Fibroblast of lung (primary cell): Measurements from ENCODE around the gene MYO5B. TPM values are rescaled to one million over a fixed set of nuclear protein-coding genes. Genes with fewer than 3 reads are reported as not detected.

Source experiments
- DNase-seq, 2 donors: peaks; one replicate each; pipeline versions ENCODE4 v3.0.0 to v3.0.0-alpha.2; 2010; ENCODE audit warnings: low read depth in 2 of 2
- H2AFZ ChIP-seq: 2 replicates; pipeline ENCODE4 v1.5.1; 2012; ENCODE audit warnings: low read length, control low read depth, inconsistent platforms
- H3K27ac ChIP-seq: 2 replicates; pipeline ENCODE4 v1.5.1; 2011; ENCODE audit warnings: low read length, control low read depth; ENCODE audit not compliant: insufficient read depth
- H3K27me3 ChIP-seq: 2 replicates; pipeline ENCODE4 v1.5.1; 2011; ENCODE audit warnings: mild to moderate bottlenecking, low read length; ENCODE audit not compliant: control insufficient read depth, insufficient read depth
- H3K36me3 ChIP-seq: 2 replicates; pipeline ENCODE4 v1.5.1; 2011; ENCODE audit warnings: low read length; ENCODE audit not compliant: control insufficient read depth, insufficient read depth
- H3K4me1 ChIP-seq: 2 replicates; pipeline ENCODE4 v1.5.1; 2011; ENCODE audit warnings: low read length; ENCODE audit not compliant: control insufficient read depth, insufficient read depth; ENCODE audit errors: extremely low read depth
- H3K4me2 ChIP-seq: 2 replicates; pipeline ENCODE4 v1.5.1; 2011; ENCODE audit warnings: low read length, control low read depth; ENCODE audit not compliant: insufficient read depth; ENCODE audit errors: extremely low read depth
- H3K4me3 ChIP-seq, 4 experiments: fragments of 200-600 bp in 1 of 4; sonication (generic) in 1 of 4; replicated peaks in 1 of 4; 2 replicates each; pipeline ENCODE4 v1.5.1; 2011 to 2016; ENCODE audit warnings: low read length in 4 of 4, low read depth in 3 of 4, mild to moderate bottlenecking in 3 of 4, control low read depth in 2 of 4, inconsistent platforms in 1 of 4, mixed read lengths in 1 of 4; ENCODE audit not compliant: insufficient read depth in 1 of 4; ENCODE audit errors: control extremely low read depth in 1 of 4
- H3K79me2 ChIP-seq: 2 replicates; pipeline ENCODE4 v1.5.1; 2012; ENCODE audit warnings: mild to moderate bottlenecking, low read length, inconsistent platforms; ENCODE audit not compliant: control insufficient read depth, insufficient read depth
- H3K9ac ChIP-seq: 2 replicates; pipeline ENCODE4 v1.5.1; 2011; ENCODE audit warnings: mild to moderate bottlenecking, low read length, control low read depth; ENCODE audit not compliant: insufficient read depth
- H3K9me3 ChIP-seq: 2 replicates; pipeline ENCODE4 v1.5.1; 2012; ENCODE audit warnings: low read depth, low read length; ENCODE audit not compliant: control insufficient read depth, insufficient read depth
- H4K20me1 ChIP-seq: 2 replicates; pipeline ENCODE4 v1.5.1; 2011; ENCODE audit warnings: low read length; ENCODE audit not compliant: control insufficient read depth, insufficient read depth; ENCODE audit errors: extremely low read depth
- EZH2 ChIP-seq: IDR thresholded peaks from 2 replicates; pipeline ENCODE4 v1.5.1; 2012; ENCODE audit warnings: low read length, control low read depth, mild to moderate bottlenecking; ENCODE audit errors: missing control alignments
- polyA plus RNA-seq, 2 donors: library from polyadenylated mRNA; depleted of rRNA in 1 of 2; stranded (reverse) in 1 of 2; unstranded in 1 of 2; fragments of >200 nt; gene quantifications; 2 replicates each; pipeline ENCODE4 v1.2.1, GENCODE V29; 2011 to 2012; ENCODE audit warnings: missing spikeins in 1 of 2
- total RNA-seq: library from RNA; depleted of rRNA; stranded (reverse); fragments of >200 nt; gene quantifications from 2 replicates; pipeline ENCODE4 v1.2.1, GENCODE V29; 2014
- TF ChIP-seq, protein P1 (sequence below), 2 donors: IDR thresholded peaks in 1 of 2; conservative IDR thresholded peaks in 1 of 2; 1 replicate in 1 of 2; 2 replicates in 1 of 2; pipeline ENCODE4 v1.5.1; 2011 to 2012; ENCODE audit warnings: low read length in 2 of 2, control low read depth in 1 of 2, inconsistent platforms in 1 of 2, low read depth in 1 of 2, mild to moderate bottlenecking in 1 of 2

Gene MYO5B
- total and polyA plus RNA-seq, 2 donors (not counting 1 experiment from before 2014, with no cell fraction given) = under 0.01 to 0.06 TPM

GRCh38 chr18:50218432-50219197, 23.7 kb upstream of the MYO5B start:
- peak in 1 of 2 donors; percentile 13 for DNase-seq
- no peak overlapping the region for H3K4me3 ChIP-seq
- no peaks in the 10 kb centered on the region for H3K9me3 ChIP-seq
- no peaks in the 10 kb centered on the region for H3K4me1 ChIP-seq
- no peaks in the 10 kb centered on the region for H3K79me2 ChIP-seq
- H3K27me3 ChIP-seq = no peaks in the 10 kb centered on the region
- TF ChIP-seq EZH2 = no peak
- TF ChIP-seq, protein P1, sequence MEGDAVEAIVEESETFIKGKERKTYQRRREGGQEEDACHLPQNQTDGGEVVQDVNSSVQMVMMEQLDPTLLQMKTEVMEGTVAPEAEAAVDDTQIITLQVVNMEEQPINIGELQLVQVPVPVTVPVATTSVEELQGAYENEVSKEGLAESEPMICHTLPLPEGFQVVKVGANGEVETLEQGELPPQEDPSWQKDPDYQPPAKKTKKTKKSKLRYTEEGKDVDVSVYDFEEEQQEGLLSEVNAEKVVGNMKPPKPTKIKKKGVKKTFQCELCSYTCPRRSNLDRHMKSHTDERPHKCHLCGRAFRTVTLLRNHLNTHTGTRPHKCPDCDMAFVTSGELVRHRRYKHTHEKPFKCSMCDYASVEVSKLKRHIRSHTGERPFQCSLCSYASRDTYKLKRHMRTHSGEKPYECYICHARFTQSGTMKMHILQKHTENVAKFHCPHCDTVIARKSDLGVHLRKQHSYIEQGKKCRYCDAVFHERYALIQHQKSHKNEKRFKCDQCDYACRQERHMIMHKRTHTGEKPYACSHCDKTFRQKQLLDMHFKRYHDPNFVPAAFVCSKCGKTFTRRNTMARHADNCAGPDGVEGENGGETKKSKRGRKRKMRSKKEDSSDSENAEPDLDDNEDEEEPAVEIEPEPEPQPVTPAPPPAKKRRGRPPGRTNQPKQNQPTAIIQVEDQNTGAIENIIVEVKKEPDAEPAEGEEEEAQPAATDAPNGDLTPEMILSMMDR (conservative IDR thresholded peaks at IDR 0.05 in 1 of 2, IDR thresholded peaks at IDR 0.05 in 1 of 2; ENCODE audit: low read depth in 1 of 2, low read length in 2 of 2) = peak in 1 of 2 donors; percentile 6
- no peak overlapping the region for H3K4me2 ChIP-seq
- no peak overlapping the region for H3K9ac ChIP-seq
- no peaks in the 10 kb centered on the region for H3K36me3 ChIP-seq
- no peaks in the 10 kb centered on the region for H4K20me1 ChIP-seq
- no peak overlapping the region for H3K27ac ChIP-seq
- no peak overlapping the region for H2AFZ ChIP-seq

DNA sequence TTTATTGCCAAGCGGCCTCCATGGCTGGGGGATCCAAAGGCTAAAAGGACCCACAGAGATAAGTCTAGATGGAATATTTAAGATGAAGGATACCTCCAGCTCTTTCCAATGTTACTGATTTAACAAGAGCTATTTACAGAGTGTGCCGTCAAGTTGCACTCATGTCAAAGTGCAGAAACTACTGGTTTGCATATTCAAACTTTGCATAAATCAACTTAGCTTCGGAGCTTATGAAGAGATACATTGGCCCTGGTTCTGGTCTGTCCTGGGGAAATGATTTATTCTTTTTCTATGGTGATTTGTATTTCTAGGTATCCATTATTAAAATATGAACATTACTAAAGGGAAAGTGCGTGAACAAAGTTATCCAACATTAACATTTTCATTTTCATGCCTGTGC, 14.4 kb upstream of the MYO5B start:
- Histone ChIP-seq H3K4me1 (no peaks in the 10 kb centered on the region), H3K9me3 (no peaks in the 10 kb centered on the region), H3K27ac (no peak overlapping the region), H3K36me3 (no peaks in the 10 kb centered on the region), H4K20me1 (no peaks in the 10 kb centered on the region), H3K27me3 (no peaks in the 10 kb centered on the region), H3K9ac (no peak overlapping the region), H3K79me2 (no peaks in the 10 kb centered on the region), H3K4me2 (no peak overlapping the region), H2AFZ (no peak overlapping the region), H3K4me3 (no peak overlapping the region)
- no peak for TF ChIP-seq EZH2
- TF ChIP-seq, protein P1 (conservative IDR thresholded peaks at IDR 0.05 in 1 of 2, IDR thresholded peaks at IDR 0.05 in 1 of 2; ENCODE audit: low read depth in 1 of 2, low read length in 2 of 2) = no peak
- no peak for DNase-seq

DNA sequence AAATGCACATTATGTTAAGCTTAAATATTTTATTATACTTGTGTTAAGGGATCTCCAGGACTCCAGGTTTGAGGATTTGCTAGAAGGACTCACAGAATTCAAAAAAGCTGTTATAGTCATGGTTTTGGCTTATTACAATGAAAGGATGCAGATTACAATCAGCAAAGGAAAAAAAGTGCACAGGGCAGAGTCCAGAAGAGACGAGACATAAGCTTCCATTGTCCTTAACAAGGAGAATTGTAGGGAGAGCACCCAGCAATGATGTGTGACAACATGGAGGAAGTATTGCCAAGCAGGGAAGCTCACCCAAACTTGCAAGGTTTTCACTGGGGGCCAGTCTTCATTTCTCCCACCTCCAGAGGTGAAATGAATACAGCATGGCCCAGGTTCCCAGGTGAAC, 12.8 kb upstream of the MYO5B start:
- no peaks in the 10 kb centered on the region for H3K4me1 ChIP-seq
- no peaks in the 10 kb centered on the region for H3K27me3 ChIP-seq
- no peak overlapping the region for H3K4me3 ChIP-seq
- no peaks in the 10 kb centered on the region for H3K36me3 ChIP-seq
- no peaks in the 10 kb centered on the region for H3K79me2 ChIP-seq
- no peaks in the 10 kb centered on the region for H3K9me3 ChIP-seq
- TF ChIP-seq EZH2 = no peak
- TF ChIP-seq, protein P1 (conservative IDR thresholded peaks at IDR 0.05 in 1 of 2, IDR thresholded peaks at IDR 0.05 in 1 of 2; ENCODE audit: low read depth in 1 of 2, low read length in 2 of 2) = no peak
- no peaks in the 10 kb centered on the region for H4K20me1 ChIP-seq
- DNase-seq = no peak
- H3K27ac ChIP-seq = no peak overlapping the region
- H3K4me2 ChIP-seq = no peak overlapping the region
- H2AFZ ChIP-seq = no peak overlapping the region
- H3K9ac ChIP-seq = no peak overlapping the region
